ENCODE data around the gene GALK2.

GALK2 gene

GRCh38 chr15:49273734-49274318 lies 103.8 kb downstream of the GALK2 start:
- TF ChIP-seq CTCF (IDR thresholded peaks at IDR 0.05; ENCODE audit: low read depth, low read length, missing control alignments): no peak
- no peak overlapping the region for H3K4me3 ChIP-seq (replicated peaks; ENCODE audit: low read depth, low read length)
- DNase-seq (ENCODE audit: extremely low read depth, low read depth): peak; percentile 12

DNA sequence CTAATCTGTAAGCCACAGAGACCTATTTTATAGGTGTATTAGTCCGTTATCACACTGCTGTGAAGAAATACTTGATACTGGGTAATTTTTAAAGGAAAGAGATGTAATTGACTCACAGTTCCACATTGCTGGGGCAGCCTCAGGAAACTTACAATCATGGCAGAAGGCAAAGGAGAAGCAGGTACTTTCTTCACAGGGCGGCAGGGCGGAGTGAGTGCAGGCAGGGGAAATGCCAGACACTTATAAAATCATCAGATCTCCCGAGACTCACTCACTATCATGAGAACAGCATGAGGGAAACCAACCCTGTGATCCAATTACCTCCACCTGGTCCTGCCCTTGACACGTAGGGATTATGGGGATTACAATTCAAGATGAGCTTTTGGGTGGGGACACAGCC lies 108.7 kb downstream of the GALK2 start:
- TF ChIP-seq CTCF (IDR thresholded peaks at IDR 0.05; ENCODE audit: low read depth, low read length, missing control alignments): no peak

DNA sequence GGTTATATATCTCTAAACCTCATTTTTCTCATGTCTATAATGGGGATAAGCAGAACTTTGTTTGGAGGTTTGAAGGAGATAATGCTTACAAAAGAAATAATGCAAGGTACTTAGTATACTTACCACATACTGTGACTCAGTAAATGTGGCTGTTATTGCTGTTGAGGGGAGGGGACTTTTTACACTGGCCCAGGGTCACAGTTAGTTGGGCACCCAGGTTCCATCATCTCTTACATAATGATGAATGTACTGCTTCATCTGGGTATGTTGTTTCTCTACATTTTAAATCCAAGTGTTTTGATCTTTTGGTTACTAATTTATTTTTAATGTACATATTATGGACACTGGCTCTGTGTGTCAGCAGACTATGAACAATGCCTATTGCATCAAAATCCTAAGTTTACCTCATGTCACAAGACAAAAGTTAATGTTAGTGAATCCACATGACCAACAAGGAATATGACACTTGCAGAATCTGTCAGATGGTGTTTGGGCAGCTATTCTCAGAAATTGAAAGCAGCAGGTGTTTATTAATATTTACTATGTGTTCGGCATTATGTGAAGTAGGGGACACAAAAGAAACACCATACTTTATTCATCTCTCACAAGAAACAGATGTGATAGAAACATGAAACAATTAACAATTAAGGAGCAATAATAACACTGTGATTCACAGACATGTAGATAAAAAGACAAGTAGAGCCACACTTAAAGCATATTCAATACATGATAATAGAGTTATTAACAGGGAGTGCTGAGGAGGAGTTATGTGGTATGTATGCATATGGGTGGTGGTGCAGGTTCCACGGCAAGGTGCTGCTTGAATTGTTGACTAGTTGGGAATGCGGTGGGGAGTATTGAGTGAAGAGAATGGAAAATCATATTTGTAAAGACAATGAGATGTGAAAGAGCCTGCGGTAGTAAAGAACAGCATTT lies 109.7 kb downstream of the GALK2 start:
- DNase-seq (ENCODE audit: extremely low read depth, low read depth): no peak
- H3K4me3 ChIP-seq (replicated peaks; ENCODE audit: low read depth, low read length): no peak overlapping the region
- no peak for TF ChIP-seq CTCF (IDR thresholded peaks at IDR 0.05; ENCODE audit: low read depth, low read length, missing control alignments)

More for the DNA sequence above, 108.7 kb downstream of the GALK2 start:
- DNase-seq (ENCODE audit: extremely low read depth, low read depth): no peak
- H3K4me3 ChIP-seq (replicated peaks; ENCODE audit: low read depth, low read length): no peak overlapping the region

DNA sequence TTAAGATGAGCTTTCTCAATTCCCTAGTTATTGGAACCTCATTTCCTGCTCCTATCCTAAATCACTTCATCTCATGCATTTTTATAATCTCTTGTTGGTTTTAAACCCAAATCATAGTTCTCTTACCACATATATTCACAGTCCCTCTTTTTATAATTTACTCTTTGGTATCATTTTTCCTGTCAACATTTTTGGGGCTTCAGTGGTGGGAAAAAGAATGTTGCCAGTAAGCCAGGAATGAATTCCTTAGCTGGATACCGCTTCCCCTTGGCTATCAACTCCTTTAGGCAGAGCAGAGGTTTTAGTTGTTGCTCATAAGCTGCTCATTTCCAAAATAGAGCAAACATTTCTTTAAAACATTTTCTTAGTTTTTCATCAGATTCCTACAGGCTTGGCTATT lies 112.3 kb downstream of the GALK2 start:
- DNase-seq (ENCODE audit: extremely low read depth, low read depth): no peak
- no peak overlapping the region for H3K4me3 ChIP-seq (replicated peaks; ENCODE audit: low read depth, low read length)
- TF ChIP-seq CTCF (IDR thresholded peaks at IDR 0.05; ENCODE audit: low read depth, low read length, missing control alignments): no peak

DNA sequence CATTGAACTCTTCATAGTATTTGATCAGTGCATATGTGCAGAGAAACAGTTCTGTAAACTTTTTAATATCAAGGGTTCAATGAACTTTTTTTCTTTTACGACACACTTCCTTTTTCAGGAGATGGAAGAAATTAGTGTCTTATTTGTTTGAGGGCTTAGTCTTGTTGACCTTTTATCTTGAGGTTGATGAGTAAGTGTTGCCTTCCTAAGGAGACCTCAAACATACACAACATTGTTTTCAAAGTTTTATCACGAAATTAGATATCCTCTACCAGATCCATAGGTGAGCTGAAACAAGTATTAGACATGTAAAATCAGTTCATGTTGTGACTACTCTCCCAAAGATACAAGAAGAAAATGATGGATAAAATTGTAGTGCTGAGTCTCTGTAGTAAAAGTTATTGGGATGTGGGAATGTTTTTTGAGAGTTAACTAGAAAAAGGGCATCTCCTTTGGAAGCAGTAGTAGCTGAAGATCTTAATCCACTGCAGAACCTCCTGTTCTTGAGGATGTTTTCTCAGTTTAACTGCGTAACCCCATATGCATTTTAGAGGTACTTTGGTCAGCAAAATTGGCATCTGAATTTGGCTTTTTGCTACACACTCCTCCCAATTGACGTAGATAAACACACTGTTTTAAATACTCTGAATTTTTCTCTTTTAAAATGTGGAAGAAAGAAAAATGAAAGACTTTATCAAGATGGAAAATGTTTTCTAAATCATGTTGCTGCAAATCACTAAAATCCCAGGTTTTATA lies 116.8 kb downstream of the GALK2 start:
- DNase-seq (ENCODE audit: extremely low read depth, low read depth): no peak
- TF ChIP-seq CTCF (IDR thresholded peaks at IDR 0.05; ENCODE audit: low read depth, low read length, missing control alignments): no peak
- no peak overlapping the region for H3K4me3 ChIP-seq (replicated peaks; ENCODE audit: low read depth, low read length)

DNA sequence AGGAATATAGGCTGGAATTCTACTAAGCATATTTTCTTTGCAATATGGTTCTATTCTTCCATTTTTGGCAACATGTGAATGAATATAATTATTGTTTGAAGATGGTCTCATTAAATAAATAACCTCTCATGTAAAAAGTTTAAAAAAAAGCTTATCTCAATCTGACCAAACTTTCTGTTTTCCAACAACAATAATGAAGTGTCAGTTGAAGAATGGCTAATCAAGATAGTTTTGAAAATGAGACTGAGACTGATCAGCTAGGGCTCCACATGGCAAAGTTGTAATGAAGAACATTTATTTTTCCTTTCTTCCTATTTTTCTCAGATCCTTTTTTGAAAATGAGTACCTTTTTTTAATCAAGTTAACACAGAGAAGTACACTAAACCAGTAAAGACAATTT lies 117.4 kb downstream of the GALK2 start:
- no peak overlapping the region for H3K4me3 ChIP-seq (replicated peaks; ENCODE audit: low read depth, low read length)
- DNase-seq (ENCODE audit: extremely low read depth, low read depth): no peak
- TF ChIP-seq CTCF (IDR thresholded peaks at IDR 0.05; ENCODE audit: low read depth, low read length, missing control alignments): no peak
